ENCODE data around the gene HYI.

HYI gene

GRCh38 chr1:43447891-43448708 is 5.6 kb downstream of the HYI start:
- peak; percentile 69 for DNase-seq (ENCODE audit: low spot score)
- TF ChIP-seq CTCF (IDR thresholded peaks at IDR 0.05), result no peak
- H3K4me3 ChIP-seq, result no peak overlapping the region
- H3K27ac ChIP-seq, result no peak overlapping the region

- no peak for TF ChIP-seq CTCF (IDR thresholded peaks at IDR 0.05)
- H3K4me3 ChIP-seq, result no peak overlapping the region
- peak; percentile 63 for DNase-seq (ENCODE audit: low spot score)
- H3K27ac ChIP-seq, result no peak overlapping the region
Observed at GRCh38 chr1:43446881-43447835, 6.6 kb downstream of the HYI start.

- no peak for TF ChIP-seq CTCF (IDR thresholded peaks at IDR 0.05)
- H3K27ac ChIP-seq, result no peak overlapping the region
- DNase-seq (ENCODE audit: low spot score), result peak; percentile 40
- H3K4me3 ChIP-seq, result no peak overlapping the region
Observed at GRCh38 chr1:43446388-43446740, 7.4 kb downstream of the HYI start.

GRCh38 chr1:43445606-43446387 is 7.9 kb downstream of the HYI start:
- no peak for TF ChIP-seq CTCF (IDR thresholded peaks at IDR 0.05)
- H3K4me3 ChIP-seq, result no peak overlapping the region
- no peak overlapping the region for H3K27ac ChIP-seq
- peak; percentile 59 for DNase-seq (ENCODE audit: low spot score)

GRCh38 chr1:43444836-43445235 is 8.9 kb downstream of the HYI start:
- Histone ChIP-seq H3K27ac (no peak overlapping the region), H3K4me3 (no peak overlapping the region)
- peak; percentile 69 for DNase-seq (ENCODE audit: low spot score)
- TF ChIP-seq CTCF (IDR thresholded peaks at IDR 0.05), result no peak

- no peak for TF ChIP-seq CTCF (IDR thresholded peaks at IDR 0.05)
- Histone ChIP-seq H3K4me3 (no peak overlapping the region), H3K27ac (no peak overlapping the region)
- DNase-seq (ENCODE audit: low spot score), result peak; percentile 59
Observed at GRCh38 chr1:43444151-43444828, 9.4 kb downstream of the HYI start.
